Transverse colon (tissue), 4 donors: ENCODE results near the gene MCF2L2. TPM values are rescaled to one million over a fixed set of nuclear protein-coding genes. Genes with fewer than 3 reads are reported as not detected.
A peak's percentile ranks its signal among the peaks of the same experiment; 100 is the strongest.

Experiments used
- DNase-seq: peaks from one replicate; pipeline ENCODE4 v3.0.0-alpha.2; 2019
- H3K27ac ChIP-seq, 4 donors: fragments of 200-600 bp; sonication (generic); 2 replicates each; pipeline ENCODE4 v1.5.1; 2016 to 2018; ENCODE audit warnings: inconsistent platforms in 4 of 4
- H3K27me3 ChIP-seq: fragments of 200-600 bp; sonication (generic); 2 replicates; pipeline ENCODE4 v1.5.1; 2017; ENCODE audit warnings: inconsistent platforms
- H3K36me3 ChIP-seq, 4 donors: fragments of 200-600 bp; sonication (generic); 2 replicates each; pipeline ENCODE4 v1.5.1; 2017 to 2019; ENCODE audit warnings: inconsistent platforms in 4 of 4
- H3K4me1 ChIP-seq, 4 donors: fragments of 200-600 bp; sonication (generic); 2 replicates each; pipeline ENCODE4 v1.5.1; 2017 to 2020; ENCODE audit warnings: inconsistent platforms in 4 of 4
- H3K4me3 ChIP-seq, 4 donors: fragments of 200-600 bp; sonication (generic); 1 replicate in 1 of 4; 2 replicates in 3 of 4; pipeline versions ENCODE4 v1.5.1 to v1.6.1; 2017 to 2019; ENCODE audit warnings: inconsistent platforms in 4 of 4
- H3K9me3 ChIP-seq, 2 donors: fragments of 200-600 bp; sonication (generic); 2 replicates each; pipeline ENCODE4 v1.5.1; 2017 to 2019; ENCODE audit warnings: inconsistent platforms in 2 of 2
- EP300 ChIP-seq: sonication (generic); formaldehyde crosslinking; IDR thresholded peaks from one replicate; pipeline ENCODE4 v1.6.1; 2017; ENCODE audit warnings: antibody characterized with exemption, low read depth
- POLR2A ChIP-seq: fragments of 450-650 bp; IDR thresholded peaks from one replicate; pipeline ENCODE4 v1.6.1; 2016; ENCODE audit warnings: antibody characterized with exemption, mild to moderate bottlenecking, moderate library complexity
- POLR2AphosphoS5 ChIP-seq, 3 donors: sonication (generic); formaldehyde crosslinking; IDR thresholded peaks; one replicate each; pipeline ENCODE4 v1.6.1; 2016; ENCODE audit warnings: antibody characterized with exemption in 3 of 3
- WGBS, 2 donors: methylation state at CpG; one replicate each; pipeline ENCODE4 v1.1.5; 2018; ENCODE audit warnings: low coverage in 1 of 2; 5-methylcytosine and 5-hydroxymethylcytosine counted together
- in situ Hi-C, 4 donors: fragments of 200-750 bp; cut with MboI; loops; one replicate each; pipeline versions ENCODE4 v1.15.0 to v1.15.1; 2017; ENCODE audit warnings: low sequenced_read_pairs in 3 of 4, low pct_ligation_motif_present in 1 of 4, low pct_unique_long_range_greater_than_20kb in 1 of 4
- intact Hi-C: fragments of 100-400 bp; cut with DNase I; formaldehyde crosslinking; loops from one replicate; pipeline ENCODE4 v1.15.1; 2023; ENCODE audit warnings: low total_unique reads
- total RNA-seq, 4 donors: library from RNA; depleted of rRNA; stranded (reverse); fragments of >200 nt; gene quantifications; one replicate each; pipeline ENCODE4 v1.1.0, GENCODE V29; 2016
- TF ChIP-seq, protein P1 (sequence below), 5 experiments: fragments of 200-600 bp in 3 of 5; fragments of 450-650 bp in 2 of 5; sonication (generic) in 3 of 5; IDR thresholded peaks; 1 replicate in 2 of 5; 2 replicates in 3 of 5; pipeline ENCODE4 v1.5.1; 2016 to 2017; ENCODE audit warnings: antibody characterized with exemption in 5 of 5, inconsistent platforms in 3 of 5, mild to moderate bottlenecking in 2 of 5, moderate library complexity in 1 of 5

MCF2L2 gene
- total RNA-seq, 4 donors from 2014 or later, result 0.20 to 3.7 (median 2.0) TPM

DNA sequence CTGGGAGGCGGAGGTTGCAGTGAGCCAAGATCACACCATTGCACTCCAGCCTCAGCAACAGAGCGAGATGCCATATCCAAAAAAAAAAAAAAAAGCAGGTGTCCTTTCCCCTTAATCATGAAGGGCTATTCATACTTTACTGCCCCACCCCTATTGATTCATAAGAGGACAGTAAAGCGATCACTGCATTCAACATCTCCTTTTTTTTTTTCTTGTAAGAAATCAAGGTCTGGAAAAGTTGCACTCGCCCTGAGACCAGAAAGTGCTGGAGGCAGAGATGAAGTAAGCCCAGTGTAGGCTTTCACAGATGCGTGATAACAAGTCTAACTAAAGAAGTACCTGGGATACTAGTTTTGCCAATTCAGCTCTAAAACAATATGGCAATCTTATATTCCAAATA is 151.2 kb downstream of the MCF2L2 start:
- intact Hi-C loops, result no loop called here
- H3K27me3 ChIP-seq, result no peaks in the 10 kb centered on the region
- no peak for DNase-seq
- no peaks in the 10 kb centered on the region for H3K36me3 ChIP-seq
- H3K27ac ChIP-seq, result no peak overlapping the region
- WGBS, 2 donors, result 90 to 92% methylated on average over 2 to 5 of the region's 5 CpGs
- H3K9me3 ChIP-seq, result no peaks in the 10 kb centered on the region
- no peak overlapping the region for H3K4me3 ChIP-seq
- H3K4me1 ChIP-seq, result peaks cover 0 to 21% (median 9%) of the 10 kb centered on the region in 4 donors
- no peak for TF ChIP-seq POLR2AphosphoS5 (IDR thresholded peaks at IDR 0.05)
- in situ Hi-C loops, result no loop called here

DNA sequence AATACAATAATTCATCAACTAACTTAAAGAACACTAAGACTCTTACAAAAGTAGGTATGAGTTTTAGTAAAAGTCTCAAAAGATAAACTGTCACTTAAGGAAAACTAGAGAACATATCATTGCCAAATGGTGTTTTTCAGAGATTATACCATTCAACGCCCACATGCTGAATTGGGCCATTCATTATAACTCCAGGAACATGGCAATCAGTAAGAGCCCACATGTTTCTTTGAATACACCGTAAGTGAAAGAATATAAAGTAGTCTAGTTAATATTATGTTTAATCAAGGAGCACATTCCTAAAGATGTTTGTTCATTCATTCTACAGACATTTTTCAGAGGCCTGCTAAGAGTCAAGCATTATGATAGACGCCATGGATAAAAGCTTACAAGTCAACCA is 152.5 kb downstream of the MCF2L2 start:
- Histone ChIP-seq H3K27ac (peak overlapping the region; percentile 20 to 55 (median 48)), H3K4me1 (peaks cover 0 to 24% (median 9%) of the 10 kb centered on the region in 4 donors), H3K36me3 (no peaks in the 10 kb centered on the region), H3K9me3 (no peaks in the 10 kb centered on the region), H3K27me3 (no peaks in the 10 kb centered on the region), H3K4me3 (no peak overlapping the region)
- in situ Hi-C loops (no loop called here), intact Hi-C loops (no loop called here)
- TF ChIP-seq, protein P1, sequence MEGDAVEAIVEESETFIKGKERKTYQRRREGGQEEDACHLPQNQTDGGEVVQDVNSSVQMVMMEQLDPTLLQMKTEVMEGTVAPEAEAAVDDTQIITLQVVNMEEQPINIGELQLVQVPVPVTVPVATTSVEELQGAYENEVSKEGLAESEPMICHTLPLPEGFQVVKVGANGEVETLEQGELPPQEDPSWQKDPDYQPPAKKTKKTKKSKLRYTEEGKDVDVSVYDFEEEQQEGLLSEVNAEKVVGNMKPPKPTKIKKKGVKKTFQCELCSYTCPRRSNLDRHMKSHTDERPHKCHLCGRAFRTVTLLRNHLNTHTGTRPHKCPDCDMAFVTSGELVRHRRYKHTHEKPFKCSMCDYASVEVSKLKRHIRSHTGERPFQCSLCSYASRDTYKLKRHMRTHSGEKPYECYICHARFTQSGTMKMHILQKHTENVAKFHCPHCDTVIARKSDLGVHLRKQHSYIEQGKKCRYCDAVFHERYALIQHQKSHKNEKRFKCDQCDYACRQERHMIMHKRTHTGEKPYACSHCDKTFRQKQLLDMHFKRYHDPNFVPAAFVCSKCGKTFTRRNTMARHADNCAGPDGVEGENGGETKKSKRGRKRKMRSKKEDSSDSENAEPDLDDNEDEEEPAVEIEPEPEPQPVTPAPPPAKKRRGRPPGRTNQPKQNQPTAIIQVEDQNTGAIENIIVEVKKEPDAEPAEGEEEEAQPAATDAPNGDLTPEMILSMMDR (IDR thresholded peaks at IDR 0.05), result no peak
- TF ChIP-seq POLR2A (no peak), EP300 (no peak), POLR2AphosphoS5 (IDR thresholded peaks at IDR 0.05) (no peak)
- DNase-seq, result no peak
- WGBS, 2 donors, result 66 to 82% methylated on average over 2 to 3 of the region's 3 CpGs

GRCh38 chr3:183275418-183275817 is 153.0 kb downstream of the MCF2L2 start:
- in situ Hi-C loops, result no loop called here
- Histone ChIP-seq H3K9me3 (no peaks in the 10 kb centered on the region), H3K27me3 (no peaks in the 10 kb centered on the region), H3K4me1 (peaks cover 0 to 24% (median 9%) of the 10 kb centered on the region in 4 donors), H3K36me3 (no peaks in the 10 kb centered on the region), H3K27ac (peak overlapping the region; percentile 20 to 55 (median 48)), H3K4me3 (no peak overlapping the region)
- 35 to 36% methylated on average over 2 of the region's 2 CpGs for WGBS, 2 donors
- intact Hi-C loops, result no loop called here
- DNase-seq, result no peak
- no peak for TF ChIP-seq POLR2A
- no peak for TF ChIP-seq EP300
- peak in 1 of 3 donors; percentile 20 for TF ChIP-seq POLR2AphosphoS5 (IDR thresholded peaks at IDR 0.05)
- TF ChIP-seq, protein P1 (IDR thresholded peaks at IDR 0.05), result no peak

DNA sequence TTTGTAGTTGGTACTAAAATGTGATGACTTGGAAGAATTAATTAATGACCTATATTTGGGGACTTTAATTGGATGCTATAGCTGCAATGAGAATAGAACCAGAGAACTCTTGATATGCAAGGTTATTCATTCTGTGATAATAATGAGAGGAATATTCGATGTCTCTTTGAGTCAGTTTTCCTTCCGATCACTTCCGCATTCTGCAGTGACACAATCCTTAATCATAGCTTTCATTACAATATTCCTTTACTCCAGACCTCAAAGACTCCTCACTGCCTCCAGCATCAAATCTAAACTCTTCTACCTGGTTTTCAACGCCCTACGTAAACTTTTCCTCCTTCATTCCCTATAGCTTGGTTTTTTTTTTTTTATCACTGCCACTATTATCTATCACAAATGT is 153.8 kb downstream of the MCF2L2 start:
- WGBS, 2 donors, result 77 to 78% methylated on average over 5 of the region's 5 CpGs
- H3K9me3 ChIP-seq, result no peaks in the 10 kb centered on the region
- H3K4me1 ChIP-seq, result peaks cover 0 to 24% (median 9%) of the 10 kb centered on the region in 4 donors
- no peak overlapping the region for H3K4me3 ChIP-seq
- intact Hi-C loops (no loop called here), in situ Hi-C loops (no loop called here)
- no peaks in the 10 kb centered on the region for H3K36me3 ChIP-seq
- peak overlapping the region in 3 of 4 donors; percentile 44 to 55 (median 52) for H3K27ac ChIP-seq
- no peaks in the 10 kb centered on the region for H3K27me3 ChIP-seq
- no peak for DNase-seq
- TF ChIP-seq, protein P1 (IDR thresholded peaks at IDR 0.05), result no peak
- TF ChIP-seq POLR2A (no peak), EP300 (no peak), POLR2AphosphoS5 (IDR thresholded peaks at IDR 0.05) (no peak)

- H3K4me3 ChIP-seq, result no peak overlapping the region
- H3K27me3 ChIP-seq, result no peaks in the 10 kb centered on the region
- no peak overlapping the region for H3K27ac ChIP-seq
- H3K4me1 ChIP-seq, result peaks cover 0 to 38% (median 12%) of the 10 kb centered on the region in 4 donors
- no peak for DNase-seq
- intact Hi-C loops, result no loop called here
- no peaks in the 10 kb centered on the region for H3K36me3 ChIP-seq
- H3K9me3 ChIP-seq, result no peaks in the 10 kb centered on the region
- in situ Hi-C loops, result no loop called here
- TF ChIP-seq, protein P1 (IDR thresholded peaks at IDR 0.05), result no peak
Observed at GRCh38 chr3:183272791-183273190, 155.6 kb downstream of the MCF2L2 start.
